ENCODE results near the gene RASGEF1C. TPM values are rescaled to one million over a fixed set of nuclear protein-coding genes. Genes with fewer than 3 reads are reported as not detected.

RASGEF1C gene
- total RNA-seq: not detected in 2 replicates

DNA sequence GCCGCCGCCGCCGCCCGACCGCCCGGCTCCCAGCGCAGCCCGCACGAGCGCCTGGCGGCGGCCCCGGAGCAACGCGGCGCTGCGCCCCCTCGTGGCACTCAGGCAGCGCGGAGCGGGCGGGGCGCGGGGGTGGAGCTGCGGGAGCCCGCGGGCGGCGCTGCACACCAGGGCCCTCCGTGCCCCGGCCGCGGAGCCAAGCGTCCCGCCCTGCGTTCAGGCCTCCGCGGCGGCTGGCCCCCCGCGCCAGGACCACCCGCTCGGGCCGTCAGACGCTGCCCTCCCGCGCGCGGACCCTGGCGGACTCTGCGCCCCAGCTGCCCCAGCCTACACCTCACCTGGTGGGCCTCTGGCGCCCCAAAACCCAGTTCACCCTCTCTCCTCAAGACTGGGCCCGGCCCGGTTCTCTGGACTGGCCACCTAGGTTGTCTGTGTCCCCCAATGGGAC lies at the start of gene RASGEF1C:
RASGEF1C (minus strand) TSS at position 75 of the 445 bp plus-strand sequence. CDS start 71,159 bp downstream, outside the sequence.
- DNase-seq (ENCODE audit: extremely low read depth, low read depth, low spot score): no peak

DNA sequence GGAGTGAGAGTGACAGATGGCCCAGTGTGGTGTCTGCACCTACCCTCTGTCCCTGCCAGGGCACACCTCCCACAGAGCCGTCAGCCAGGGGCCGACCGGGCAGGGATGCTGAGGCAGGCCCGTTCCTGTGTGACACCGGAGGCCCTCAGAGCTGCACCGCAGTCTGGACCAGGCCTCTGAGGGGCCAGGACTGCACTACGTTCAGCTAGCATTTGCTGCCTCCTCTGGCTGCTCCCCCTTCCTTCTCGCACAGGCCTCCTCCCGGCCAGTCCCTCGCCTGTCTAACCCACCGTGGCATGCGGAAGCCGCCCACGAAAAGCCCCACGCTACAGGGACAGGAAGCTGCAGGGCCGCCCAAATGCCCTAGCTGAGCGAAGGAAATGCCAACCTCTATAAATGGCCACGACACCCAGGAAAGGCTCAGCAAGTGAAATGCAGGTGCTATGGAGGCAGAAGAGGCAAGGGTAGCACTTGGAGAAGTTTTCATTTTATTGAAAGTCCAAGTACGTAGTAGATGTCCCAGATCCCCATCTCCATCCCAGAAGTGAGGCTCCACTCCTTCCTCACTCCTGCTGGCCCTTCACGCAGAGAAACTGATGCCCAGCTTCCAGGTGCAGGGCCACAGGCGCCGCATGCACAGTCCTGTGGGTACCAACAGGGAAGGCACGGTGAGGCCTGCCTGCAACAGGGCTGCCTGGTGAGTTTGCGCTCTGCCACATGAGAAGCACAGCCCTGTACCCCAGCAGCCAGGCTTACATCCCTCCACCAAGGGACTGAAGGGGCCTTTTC lies 44.2 kb upstream of the RASGEF1C start:
- DNase-seq (ENCODE audit: extremely low read depth, low read depth, low spot score): no peak

DNA sequence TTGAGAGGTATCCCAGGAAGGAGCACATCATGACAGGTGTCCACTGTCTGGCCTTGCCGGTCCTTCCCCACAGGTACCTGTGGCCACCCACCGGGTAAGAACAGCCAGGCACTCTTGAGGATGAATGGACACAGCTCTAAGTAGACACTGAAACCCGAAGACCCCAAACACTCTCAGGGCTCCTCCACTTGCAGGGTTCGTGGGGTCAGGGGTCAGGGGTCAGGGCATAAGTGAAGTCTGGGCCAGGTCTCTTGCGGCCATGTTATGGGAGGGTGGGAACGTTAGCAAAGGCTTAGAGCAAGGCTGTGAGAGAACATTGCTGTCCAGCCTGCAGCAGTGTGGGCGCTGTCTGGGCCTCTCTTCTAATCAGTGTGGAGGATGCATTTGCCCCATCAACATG lies 42.9 kb upstream of the RASGEF1C start:
- no peak for DNase-seq (ENCODE audit: extremely low read depth, low read depth, low spot score)

DNA sequence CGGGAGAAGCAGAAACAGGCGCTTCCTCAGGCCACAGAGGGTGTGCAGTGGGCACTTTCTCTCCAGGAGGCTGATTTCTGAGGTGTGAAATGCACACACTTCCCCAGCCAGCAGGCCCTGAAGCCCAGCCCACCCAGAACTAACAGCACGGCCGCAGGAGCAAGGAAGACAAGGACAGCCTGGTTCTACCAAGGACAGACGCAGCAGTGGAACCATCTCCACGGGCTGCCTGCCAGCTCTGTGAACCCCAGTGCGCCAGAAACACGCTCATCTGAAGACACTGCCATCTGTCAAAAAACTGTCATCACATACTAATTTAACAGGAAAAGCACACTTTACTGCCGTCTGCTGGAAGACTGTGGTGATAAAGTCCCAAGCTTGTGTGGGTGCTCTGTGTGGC lies 42.1 kb upstream of the RASGEF1C start:
- DNase-seq (ENCODE audit: extremely low read depth, low read depth, low spot score): no peak

DNA sequence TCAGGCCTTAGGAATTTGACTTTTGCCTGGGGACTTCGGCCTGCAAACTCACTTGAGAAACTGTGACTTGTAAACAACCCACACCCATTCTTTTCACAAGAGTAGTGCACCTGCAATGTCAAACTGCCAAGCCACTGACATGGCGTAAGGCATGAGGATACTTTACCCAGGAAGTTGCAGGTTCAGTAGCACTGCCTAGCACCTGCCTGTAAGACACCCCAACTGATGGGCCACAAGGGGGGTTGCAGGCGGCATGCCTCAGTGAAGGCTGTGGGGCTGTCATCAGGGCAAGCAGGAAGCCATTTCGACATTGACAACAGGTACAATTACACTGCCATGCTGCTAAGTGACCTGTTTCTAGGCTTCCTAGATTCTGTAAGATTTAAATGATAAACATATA lies 41.3 kb upstream of the RASGEF1C start:
- no peak for DNase-seq (ENCODE audit: extremely low read depth, low read depth, low spot score)

DNA sequence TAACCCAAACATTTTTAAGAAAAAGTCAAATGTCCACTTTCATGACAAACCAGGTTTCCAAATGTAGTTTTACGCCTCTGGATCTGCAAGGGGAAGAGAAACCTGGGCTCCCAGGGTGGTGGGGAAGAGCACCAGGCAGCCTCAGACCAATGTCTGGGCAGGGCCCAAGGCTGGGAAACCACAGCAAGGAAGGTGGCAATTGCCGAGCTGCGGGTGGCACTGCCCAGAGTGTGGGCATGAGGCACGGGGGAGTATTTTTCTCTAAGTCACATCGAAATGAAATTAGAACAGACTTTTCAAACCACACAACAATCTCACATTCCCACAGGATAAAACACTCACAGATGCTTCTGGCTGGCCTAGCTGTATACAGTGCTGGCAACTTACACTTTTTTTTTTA lies 32.6 kb upstream of the RASGEF1C start:
- no peak for DNase-seq (ENCODE audit: extremely low read depth, low read depth, low spot score)

DNA sequence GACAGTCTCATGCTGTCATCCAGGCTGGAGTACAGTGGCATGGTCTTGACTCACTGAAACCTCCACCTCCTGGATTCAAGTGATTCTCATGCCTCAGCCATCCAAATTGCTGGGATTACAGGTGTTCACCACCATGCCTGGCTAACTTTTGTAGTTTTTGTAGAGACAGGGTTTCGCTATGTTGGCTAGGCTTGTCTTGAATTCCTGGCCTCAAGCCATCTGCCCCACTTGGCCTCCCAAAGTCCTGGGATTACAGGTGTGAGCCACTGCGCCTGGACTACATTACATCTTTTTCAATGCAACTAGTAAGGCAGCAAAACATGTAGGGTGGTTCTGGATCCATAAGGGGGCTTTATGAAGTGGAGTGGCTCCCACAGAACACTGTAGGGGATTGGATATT lies 29.6 kb upstream of the RASGEF1C start:
- DNase-seq (ENCODE audit: extremely low read depth, low read depth, low spot score): no peak

DNA sequence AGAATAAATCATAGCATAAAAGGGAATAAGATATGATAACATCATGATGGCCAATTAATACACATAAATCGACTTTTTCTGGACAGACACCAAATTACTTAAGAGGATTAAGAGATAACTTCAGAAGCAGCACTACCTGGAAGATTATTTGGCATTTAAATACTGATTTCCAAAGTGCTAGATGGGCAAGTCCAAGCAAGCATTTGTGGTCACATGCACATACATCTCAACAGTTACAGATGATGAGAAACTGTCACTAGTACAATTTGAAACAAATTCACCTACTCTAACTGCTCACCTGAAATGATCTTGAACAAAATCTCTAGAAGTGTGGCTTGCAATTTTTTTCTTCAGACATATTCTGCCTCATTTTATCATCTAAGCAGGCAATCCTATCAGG lies 26.8 kb upstream of the RASGEF1C start:
- DNase-seq (ENCODE audit: extremely low read depth, low read depth, low spot score): no peak

DNA sequence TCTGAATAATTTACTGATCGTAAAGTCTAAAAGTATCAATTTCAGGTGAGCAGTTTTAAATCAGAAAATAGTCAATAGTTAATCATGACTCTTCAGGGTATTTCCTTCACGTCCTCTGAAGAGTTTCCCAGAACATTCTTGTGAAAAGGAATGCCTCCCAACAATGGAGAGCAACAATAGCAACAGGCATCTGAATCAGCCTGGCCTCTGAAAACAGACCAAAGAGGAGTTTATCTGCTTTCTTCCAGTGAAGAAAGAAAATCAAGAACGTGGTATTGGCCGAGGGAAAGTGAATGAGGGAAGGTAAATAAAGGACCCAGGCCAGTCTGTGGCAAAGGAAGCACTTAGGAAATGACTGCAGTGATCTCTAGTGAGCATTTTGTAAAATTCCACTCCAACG lies 26.1 kb upstream of the RASGEF1C start:
- no peak for DNase-seq (ENCODE audit: extremely low read depth, low read depth, low spot score)

DNA sequence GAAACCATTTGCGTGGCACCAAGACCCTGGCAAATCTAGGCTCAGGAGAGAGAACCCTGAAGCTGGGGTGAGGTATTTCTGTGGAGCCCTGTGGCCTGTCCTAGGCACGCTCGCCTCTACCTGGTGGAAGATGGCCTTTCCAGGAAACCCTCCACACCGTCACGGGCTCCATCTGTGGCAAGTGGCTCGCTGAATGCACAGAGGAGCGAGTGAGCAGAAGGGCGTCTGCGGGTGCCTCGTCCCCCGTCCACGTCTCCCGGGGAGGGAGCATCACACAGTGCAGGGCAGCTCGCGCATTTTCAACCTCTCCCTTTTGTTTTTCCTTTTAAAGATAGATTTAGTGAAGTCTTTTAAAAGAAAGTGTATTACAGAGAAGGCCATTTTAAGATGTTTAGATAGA lies 25.3 kb upstream of the RASGEF1C start:
- no peak for DNase-seq (ENCODE audit: extremely low read depth, low read depth, low spot score)

DNA sequence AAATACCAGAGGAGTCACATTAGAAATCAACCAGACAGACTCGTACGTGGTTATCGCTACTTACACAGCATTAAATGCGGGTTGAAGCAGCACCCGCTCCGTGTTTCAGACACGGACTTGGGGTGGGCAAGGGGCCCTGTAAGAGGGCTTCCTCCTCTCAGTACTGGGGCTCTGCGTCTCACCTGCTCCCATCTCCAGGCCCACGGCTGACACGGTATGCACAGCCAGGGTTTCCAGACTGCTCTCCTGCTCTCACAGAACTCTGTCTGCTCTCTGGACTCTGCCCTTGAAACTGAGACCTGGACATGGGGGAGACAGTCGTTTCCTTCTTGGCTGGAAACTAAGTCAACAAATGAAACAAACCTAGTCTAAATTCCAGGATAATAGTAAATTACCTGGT lies 24.7 kb upstream of the RASGEF1C start:
- DNase-seq (ENCODE audit: extremely low read depth, low read depth, low spot score): no peak

DNA sequence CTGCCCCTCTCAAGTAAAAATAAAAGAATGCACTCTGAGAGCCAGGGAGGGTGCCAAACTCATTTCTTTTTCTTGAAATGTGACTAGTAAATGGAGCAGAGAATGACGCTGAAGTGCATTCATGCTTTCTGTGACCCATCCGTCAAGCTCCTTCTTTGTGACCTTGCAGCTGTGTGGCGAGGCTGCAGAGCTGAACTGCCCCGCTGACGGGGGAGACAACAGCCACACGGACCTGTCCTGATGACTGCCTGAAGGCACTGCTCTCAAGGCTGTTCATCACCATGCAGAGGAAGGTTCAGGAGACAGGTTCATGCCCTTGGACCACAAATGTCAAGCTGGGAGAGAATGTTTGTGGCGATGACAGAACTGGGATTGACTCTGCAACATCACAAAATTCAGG lies 21.0 kb upstream of the RASGEF1C start:
- no peak for DNase-seq (ENCODE audit: extremely low read depth, low read depth, low spot score)

DNA sequence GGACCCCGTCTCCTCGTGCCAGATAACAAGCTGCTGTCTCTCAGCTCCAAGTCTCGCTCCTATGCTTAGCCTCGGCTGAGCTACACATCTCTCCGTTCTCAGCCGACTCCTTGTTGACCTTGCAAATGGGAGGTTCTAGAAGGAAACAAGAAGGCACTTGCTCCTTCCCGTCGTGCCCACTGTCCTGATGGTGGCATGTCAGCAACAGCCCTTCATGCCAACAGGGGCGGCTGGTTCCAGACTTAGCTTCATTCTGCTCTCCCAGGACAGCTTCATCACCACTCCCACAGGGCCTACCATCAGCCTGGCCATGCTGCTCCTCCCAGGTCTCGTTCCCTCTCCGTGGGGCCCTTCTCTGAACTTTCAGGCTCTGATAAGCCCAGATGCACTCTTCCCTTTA lies 13.0 kb upstream of the RASGEF1C start:
- no peak for DNase-seq (ENCODE audit: extremely low read depth, low read depth, low spot score)

DNA sequence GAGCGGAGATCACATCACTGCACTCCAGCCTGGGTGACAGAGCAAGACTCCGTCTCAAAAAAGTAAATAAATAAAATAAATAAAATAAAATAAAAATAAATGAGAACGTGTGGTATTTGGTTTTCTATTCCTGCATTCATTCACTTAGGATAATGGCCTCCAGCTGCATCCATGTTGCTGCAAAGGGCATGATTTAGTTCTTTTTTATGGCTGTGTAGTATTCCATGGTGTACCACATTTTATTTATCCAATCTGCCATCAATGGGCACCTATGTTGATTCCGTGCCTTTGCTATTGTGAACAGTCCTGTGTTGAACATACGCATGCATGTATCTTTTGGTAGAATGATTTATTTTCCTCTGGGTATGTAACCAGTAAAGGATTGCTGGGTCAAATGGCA lies 8.8 kb upstream of the RASGEF1C start:
- no peak for DNase-seq (ENCODE audit: extremely low read depth, low read depth, low spot score)

DNA sequence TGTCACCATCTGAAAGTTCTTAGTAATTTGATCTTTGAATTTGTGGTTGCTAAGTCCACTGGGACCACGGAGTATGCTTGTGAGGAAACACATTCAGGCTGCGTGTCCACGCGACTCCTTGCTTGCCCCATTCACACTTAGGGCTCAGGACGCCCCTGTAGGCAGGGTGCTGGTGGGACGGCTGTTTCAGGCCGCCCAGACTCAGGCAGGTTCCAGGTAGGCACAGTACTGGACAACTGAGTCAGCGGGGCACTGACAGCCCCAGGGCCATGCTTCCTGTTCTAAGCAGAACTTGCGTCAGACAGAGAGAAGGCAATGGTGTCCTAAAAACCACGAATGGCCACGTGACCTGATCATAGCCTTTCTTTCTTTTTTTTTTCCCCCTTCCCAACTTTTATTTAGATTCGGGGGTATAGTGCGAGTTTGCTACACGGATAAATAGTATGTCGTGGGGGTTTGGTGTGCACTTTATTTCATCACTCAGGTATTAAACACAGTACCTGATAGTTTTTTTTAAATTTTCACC lies 7.7 kb upstream of the RASGEF1C start:
- DNase-seq (ENCODE audit: extremely low read depth, low read depth, low spot score): no peak

DNA sequence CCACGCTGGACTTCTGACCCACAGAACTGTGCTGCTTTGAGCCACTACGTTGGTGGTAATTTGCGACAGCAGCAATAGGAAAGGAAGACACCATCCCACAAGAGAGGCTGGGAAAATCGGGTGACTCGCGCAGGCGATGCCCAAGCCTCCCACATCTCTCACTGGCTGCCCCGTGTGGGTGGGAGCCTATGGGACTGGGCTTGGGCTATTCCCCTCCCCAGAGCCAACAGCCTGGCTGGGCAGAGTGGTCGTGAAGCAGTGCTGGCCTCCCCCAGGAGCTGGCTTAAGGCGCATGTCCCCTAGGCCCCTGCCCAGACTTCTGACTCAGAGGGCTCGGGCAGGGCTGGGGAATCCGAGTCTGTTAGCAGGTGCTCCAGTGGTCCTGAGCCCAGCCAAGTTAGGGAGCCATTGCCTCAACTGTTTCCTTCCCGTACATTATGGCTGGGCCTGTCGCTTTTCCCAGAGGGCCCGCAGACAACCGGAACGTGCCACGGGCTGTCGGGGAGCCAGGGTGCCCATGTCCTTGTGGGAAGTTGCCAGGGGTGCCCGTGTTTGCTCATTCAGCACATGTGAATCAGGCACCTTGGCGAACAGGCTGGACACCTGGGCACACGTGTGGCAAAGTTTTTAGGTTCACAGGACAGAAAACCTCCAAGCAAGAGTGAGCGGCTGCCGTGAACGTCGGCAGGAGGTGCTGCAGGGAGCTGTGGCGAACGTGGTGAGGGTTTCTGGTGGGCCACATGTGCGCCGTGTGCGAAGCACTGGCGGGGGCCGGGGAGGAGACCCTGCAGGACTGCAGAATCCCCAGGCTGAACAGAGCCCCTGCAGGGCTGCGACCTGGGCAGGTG lies 7.0 kb upstream of the RASGEF1C start:
- no peak for DNase-seq (ENCODE audit: extremely low read depth, low read depth, low spot score)

DNA sequence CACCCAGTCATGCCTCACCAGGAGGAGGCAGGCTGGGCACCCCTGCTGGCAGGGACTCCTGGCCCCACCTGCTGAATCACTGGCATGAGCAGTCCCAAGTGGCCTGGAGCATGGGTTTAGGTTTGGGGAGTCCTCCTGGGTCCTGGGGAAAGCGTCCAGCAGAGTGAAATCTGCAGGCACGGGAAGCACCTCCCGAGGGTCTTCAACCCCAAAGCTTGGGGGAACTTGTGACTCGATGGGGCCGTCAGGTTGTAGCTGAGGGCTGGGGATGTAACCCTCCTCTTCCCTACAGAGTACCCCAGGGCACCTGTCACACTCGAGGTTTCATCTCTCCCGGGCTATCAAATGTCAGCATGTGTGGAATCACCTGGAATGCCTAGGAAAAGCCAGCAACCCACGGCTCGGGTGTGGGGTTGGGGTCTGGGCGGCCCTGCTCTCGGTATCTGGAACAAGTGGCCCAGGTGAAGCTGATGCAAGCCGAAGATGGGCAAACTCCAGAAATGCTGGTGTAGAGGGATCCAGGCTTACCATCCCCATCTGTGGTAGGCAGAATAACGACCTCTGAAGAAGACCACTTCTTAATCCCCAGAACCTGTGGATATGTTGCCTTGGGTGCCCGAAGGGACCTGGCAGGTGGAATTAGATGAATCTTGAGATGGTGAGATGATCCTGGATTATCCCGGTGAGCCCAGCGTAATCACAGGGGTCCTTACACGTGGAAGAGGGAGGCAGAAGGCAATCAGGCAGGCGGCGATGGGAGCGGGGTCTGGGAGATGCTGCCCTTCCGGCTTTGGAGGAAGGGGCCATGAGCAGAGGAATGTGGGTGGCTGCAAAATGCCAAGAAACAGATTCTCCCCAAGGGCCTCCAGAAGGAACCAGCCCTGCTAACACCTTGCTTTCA lies 6.1 kb upstream of the RASGEF1C start:
- DNase-seq (ENCODE audit: extremely low read depth, low read depth, low spot score): no peak

DNA sequence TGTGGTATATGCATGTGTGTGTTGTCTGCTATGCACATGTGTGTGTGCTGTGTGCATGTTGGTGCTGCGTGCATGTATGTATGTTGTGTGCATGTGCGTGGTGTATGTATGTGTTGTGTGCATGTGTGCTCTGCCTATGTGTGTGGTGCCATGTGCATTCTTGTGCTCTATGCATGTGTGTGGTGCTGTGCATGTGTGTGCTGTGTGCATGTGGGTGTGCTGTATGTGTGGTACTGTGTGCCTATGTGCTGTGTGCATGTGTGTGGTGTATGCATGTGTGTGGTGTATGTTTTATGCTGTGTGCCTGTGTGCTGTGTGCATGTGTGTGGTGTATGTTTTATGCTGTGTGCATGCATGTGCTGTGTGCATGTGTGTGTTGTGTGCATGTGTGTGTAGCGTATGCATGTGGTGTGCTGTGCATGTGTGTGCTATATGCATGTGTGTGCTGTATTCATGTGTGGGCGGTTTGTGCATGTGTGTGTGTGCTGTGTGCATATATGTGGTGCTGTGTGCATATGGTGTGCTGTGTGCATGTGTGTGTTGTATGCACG lies 4.7 kb upstream of the RASGEF1C start:
- no peak for DNase-seq (ENCODE audit: extremely low read depth, low read depth, low spot score)

DNA sequence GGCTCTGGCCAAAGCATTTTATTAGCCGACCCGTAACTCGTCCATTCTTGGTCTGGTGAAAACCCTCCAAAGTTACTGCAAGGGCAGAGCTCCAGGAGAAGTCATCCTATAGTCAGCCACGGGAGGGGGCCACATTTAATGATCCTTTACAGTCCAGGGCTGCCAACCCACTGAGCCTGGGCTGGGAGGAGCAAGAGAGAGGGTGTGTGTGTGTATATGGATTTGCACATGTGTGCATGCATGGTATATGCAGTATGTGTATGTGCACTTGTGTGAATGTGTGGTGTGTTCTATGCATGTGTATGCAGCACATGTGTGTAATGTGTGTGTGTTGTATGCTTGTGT lies 4.2 kb upstream of the RASGEF1C start:
- no peak for DNase-seq (ENCODE audit: extremely low read depth, low read depth, low spot score)
